Gastrocnemius medialis (tissue), 4 donors: ENCODE data around the gene EVC2. TPM values are rescaled to one million over a fixed set of nuclear protein-coding genes. Genes with fewer than 3 reads are reported as not detected.

ENCODE experiments used
- ATAC-seq, 2 donors: fragments of 150-250 bp; one replicate each; pipeline ENCODE4 v1.9.1; 2016
- DNase-seq, 2 donors: peaks; one replicate each; pipeline ENCODE4 v3.0.0-alpha.2; 2019
- H3K27ac ChIP-seq, 4 donors: fragments of 200-600 bp; sonication (generic); 1 replicate in 1 of 4; 2 replicates in 3 of 4; pipeline ENCODE4 v1.5.1; 2016 to 2018; ENCODE audit warnings: mild to moderate bottlenecking in 2 of 4, moderate library complexity in 1 of 4
- H3K27me3 ChIP-seq, 3 donors: fragments of 200-600 bp; sonication (generic) in 2 of 3; 1 replicate in 1 of 3; 2 replicates in 2 of 3; pipeline versions ENCODE4 v1.5.1 to v1.6.0; 2016 to 2019; ENCODE audit warnings: mild to moderate bottlenecking in 1 of 3, moderate library complexity in 1 of 3
- H3K36me3 ChIP-seq, 2 donors: fragments of 200-600 bp; sonication (generic) in 1 of 2; one replicate each; pipeline ENCODE4 v1.5.1; 2017 to 2018
- H3K4me1 ChIP-seq, 2 donors: fragments of 200-600 bp; sonication (generic) in 1 of 2; one replicate each; pipeline ENCODE4 v1.5.1; 2016 to 2017; ENCODE audit warnings: mild to moderate bottlenecking in 2 of 2
- H3K4me3 ChIP-seq, 4 donors: fragments of 200-600 bp; sonication (generic) in 3 of 4; 1 replicate in 1 of 4; 2 replicates in 3 of 4; pipeline ENCODE4 v1.5.1; 2016 to 2019; ENCODE audit warnings: mild to moderate bottlenecking in 2 of 4
- H3K9me3 ChIP-seq, 3 donors: fragments of 200-600 bp; sonication (generic) in 2 of 3; 1 replicate in 1 of 3; 2 replicates in 2 of 3; pipeline ENCODE4 v1.5.1; 2016 to 2019
- CTCF ChIP-seq, 5 experiments: fragments of 450-650 bp in 3 of 5; fragments of 200-600 bp in 2 of 5; sonication (generic) in 2 of 5; IDR thresholded peaks in 4 of 5; conservative IDR thresholded peaks in 1 of 5; 1 replicate in 4 of 5; 2 replicates in 1 of 5; pipeline ENCODE4 v1.5.1; 2016 to 2019; ENCODE audit warnings: antibody characterized with exemption in 5 of 5, mild to moderate bottlenecking in 3 of 5, moderate library complexity in 3 of 5
- POLR2A ChIP-seq, 2 donors: fragments of 450-650 bp; IDR thresholded peaks; one replicate each; pipeline ENCODE4 v1.6.1; 2017; ENCODE audit warnings: antibody characterized with exemption in 2 of 2, mild to moderate bottlenecking in 2 of 2, moderate library complexity in 2 of 2
- in situ Hi-C, 4 donors: fragments of 200-750 bp; cut with MboI; loops; one replicate each; pipeline versions ENCODE4 v1.15.0 to v1.8.0; 2017; ENCODE audit warnings: low sequenced_read_pairs in 4 of 4
- intact Hi-C: fragments of 100-400 bp; cut with DNase I; formaldehyde crosslinking; loops from one replicate; pipeline ENCODE4 v1.15.1; 2023; ENCODE audit warnings: low total_unique reads
- total RNA-seq, 4 donors: library from RNA; depleted of rRNA; stranded (reverse); fragments of >200 nt; gene quantifications; one replicate each; pipeline versions ENCODE4 v1.1.0 to v1.2.3, GENCODE V29; 2016

Gene EVC2
- total RNA-seq, 4 donors from 2014 or later, result 0.62 to 1.7 (median 1.5) TPM

- no peak for TF ChIP-seq CTCF (IDR thresholded peaks at IDR 0.05 in 4 of 5, conservative IDR thresholded peaks at IDR 0.05 in 1 of 5)
- no peak for TF ChIP-seq POLR2A (IDR thresholded peaks at IDR 0.05)
- no peaks in the 10 kb centered on the region for H3K4me1 ChIP-seq
- H3K36me3 ChIP-seq, result no peaks in the 10 kb centered on the region
- no peaks in the 10 kb centered on the region for H3K9me3 ChIP-seq
- in situ Hi-C loops (no loop called here), intact Hi-C loops (no loop called here)
- DNase-seq, result no peak
- no peaks in the 10 kb centered on the region for H3K27me3 ChIP-seq
- no peak overlapping the region for H3K4me3 ChIP-seq
- H3K27ac ChIP-seq, result no peak overlapping the region
- no peak for ATAC-seq
These were observed 77.6 kb downstream of the EVC2 start for GRCh38 chr4:5630762-5631161.

DNA sequence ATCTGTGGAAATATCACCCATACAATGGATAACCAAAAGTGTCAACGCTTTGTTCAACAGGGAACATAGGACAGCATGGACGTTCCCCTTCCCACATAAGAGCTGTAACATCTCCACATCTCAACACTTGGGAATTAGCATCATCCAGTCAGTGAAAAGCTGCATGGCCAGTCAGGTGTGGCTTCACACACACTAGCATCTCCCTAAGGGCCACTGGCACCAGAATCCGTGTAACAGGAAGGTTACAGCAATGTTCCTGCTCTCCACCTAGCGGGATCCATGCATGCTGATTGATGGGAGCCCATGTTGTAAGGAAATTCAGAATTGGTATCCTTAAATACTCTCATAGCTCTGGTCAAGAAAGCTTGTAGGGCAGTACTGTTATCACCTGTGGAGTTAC lies 78.8 kb downstream of the EVC2 start:
- intact Hi-C loops (no loop called here), in situ Hi-C loops (no loop called here)
- DNase-seq (no peak), ATAC-seq (no peak)
- H3K36me3 ChIP-seq, result peaks cover 0 to 2% of the 10 kb centered on the region in 2 donors
- no peak overlapping the region for H3K4me3 ChIP-seq
- no peaks in the 10 kb centered on the region for H3K4me1 ChIP-seq
- no peaks in the 10 kb centered on the region for H3K27me3 ChIP-seq
- TF ChIP-seq CTCF (IDR thresholded peaks at IDR 0.05 in 4 of 5, conservative IDR thresholded peaks at IDR 0.05 in 1 of 5) (no peak), POLR2A (IDR thresholded peaks at IDR 0.05) (no peak)
- no peak overlapping the region for H3K27ac ChIP-seq
- no peaks in the 10 kb centered on the region for H3K9me3 ChIP-seq

DNA sequence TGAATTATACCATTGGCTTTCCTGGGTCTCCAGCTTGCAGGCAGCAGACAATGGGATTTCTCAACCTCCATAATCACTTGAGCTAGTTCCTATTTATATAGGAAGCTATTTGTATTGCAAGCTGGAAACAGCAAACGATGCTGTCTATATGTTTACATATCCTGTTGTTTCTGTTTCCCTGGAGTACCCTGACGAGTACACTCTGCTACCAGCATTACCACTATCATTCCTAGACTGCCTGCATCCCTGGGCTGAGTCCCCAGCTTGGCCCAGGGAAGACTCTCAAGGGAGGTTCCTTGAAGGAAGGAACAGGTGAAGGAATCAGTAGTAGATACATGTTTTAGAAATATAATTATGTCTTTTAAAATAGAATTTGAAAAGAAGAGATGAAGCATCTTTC lies 81.4 kb downstream of the EVC2 start:
- Histone ChIP-seq H3K9me3 (no peaks in the 10 kb centered on the region), H3K36me3 (peaks cover 0 to 4% of the 10 kb centered on the region in 2 donors), H3K4me1 (no peaks in the 10 kb centered on the region), H3K27me3 (no peaks in the 10 kb centered on the region), H3K4me3 (no peak overlapping the region), H3K27ac (no peak overlapping the region)
- no peak for TF ChIP-seq CTCF (IDR thresholded peaks at IDR 0.05 in 4 of 5, conservative IDR thresholded peaks at IDR 0.05 in 1 of 5)
- no peak for TF ChIP-seq POLR2A (IDR thresholded peaks at IDR 0.05)
- ATAC-seq (no peak), DNase-seq (no peak)
- in situ Hi-C loops, result no loop called here
- intact Hi-C loops, result no loop called here

- Histone ChIP-seq H3K27me3 (no peaks in the 10 kb centered on the region), H3K36me3 (peaks cover 0 to 4% of the 10 kb centered on the region in 2 donors), H3K9me3 (no peaks in the 10 kb centered on the region), H3K27ac (no peak overlapping the region), H3K4me1 (no peaks in the 10 kb centered on the region), H3K4me3 (no peak overlapping the region)
- ATAC-seq, result no peak
- in situ Hi-C loops, result no loop called here
- intact Hi-C loops, result no loop called here
- no peak for TF ChIP-seq CTCF (IDR thresholded peaks at IDR 0.05 in 4 of 5, conservative IDR thresholded peaks at IDR 0.05 in 1 of 5)
- no peak for TF ChIP-seq POLR2A (IDR thresholded peaks at IDR 0.05)
- DNase-seq, result no peak
These were observed 85.8 kb downstream of the EVC2 start for GRCh38 chr4:5622596-5622995.

DNA sequence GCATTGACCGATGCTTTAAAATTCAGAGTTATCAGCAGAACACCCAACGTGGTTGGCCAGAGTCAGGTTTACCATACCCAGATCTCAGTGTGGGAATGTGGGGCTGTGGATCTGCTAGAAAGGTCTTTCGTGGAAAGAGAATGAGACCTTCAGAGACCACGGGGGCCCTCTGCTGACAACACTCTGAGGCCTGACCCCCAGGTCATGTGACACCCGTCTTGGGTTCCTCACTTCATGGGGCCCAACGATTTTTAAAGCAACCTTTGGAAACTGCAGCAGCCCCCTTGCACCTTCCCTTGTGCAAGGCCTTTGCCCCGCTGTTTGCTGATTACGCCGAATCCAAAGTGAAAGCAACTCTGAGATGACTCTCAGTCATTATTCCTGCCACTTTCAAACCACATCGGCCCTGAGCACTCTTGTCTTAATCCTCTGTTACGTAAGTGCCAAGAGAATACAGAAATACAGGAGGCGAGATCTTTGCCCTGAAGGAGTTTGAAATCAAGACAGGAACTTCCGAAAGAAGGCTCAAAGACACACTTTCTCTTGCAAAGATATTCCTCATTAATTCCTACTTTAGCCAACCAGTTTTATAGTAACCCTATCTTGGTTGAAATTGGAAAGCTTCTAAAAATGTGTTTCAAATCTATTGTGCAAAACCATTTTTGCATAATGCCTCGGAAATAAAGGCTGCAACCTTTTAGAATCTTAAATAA lies 88.3 kb downstream of the EVC2 start:
- ATAC-seq (no peak), DNase-seq (no peak)
- no peak overlapping the region for H3K4me3 ChIP-seq
- no peaks in the 10 kb centered on the region for H3K27me3 ChIP-seq
- in situ Hi-C loops, result no loop called here
- no peaks in the 10 kb centered on the region for H3K4me1 ChIP-seq
- no peaks in the 10 kb centered on the region for H3K9me3 ChIP-seq
- TF ChIP-seq POLR2A (IDR thresholded peaks at IDR 0.05) (no peak), CTCF (IDR thresholded peaks at IDR 0.05 in 4 of 5, conservative IDR thresholded peaks at IDR 0.05 in 1 of 5) (no peak)
- H3K36me3 ChIP-seq, result peaks cover 0 to 4% of the 10 kb centered on the region in 2 donors
- no peak overlapping the region for H3K27ac ChIP-seq
- intact Hi-C loops, result no loop called here
